GM12891 (cell line): ENCODE results near the gene ATCAY.
"Not testable (repeated sequence)": the region's sequence is repeated elsewhere in the genome, so short reads cannot be mapped to it uniquely, and the experiment has no call there.

ENCODE experiments used
- PAX5 ChIP-seq: IDR thresholded peaks from 2 replicates; pipeline ENCODE4 v1.6.1; 2011; ENCODE audit warnings: low read length, moderate library complexity, mild to moderate bottlenecking; ENCODE audit not compliant: insufficient read depth, severe bottlenecking
- POLR2A ChIP-seq: IDR thresholded peaks from 2 replicates; pipeline ENCODE4 v1.6.1; 2011; ENCODE audit warnings: low read depth, low read length, control low read depth
- POLR2AphosphoS5 ChIP-seq: IDR thresholded peaks from 2 replicates; pipeline ENCODE4 v1.6.1; 2011; ENCODE audit warnings: low read depth, low read length, control low read depth
- SPI1 ChIP-seq: IDR thresholded peaks from 2 replicates; pipeline ENCODE4 v1.6.1; 2011; ENCODE audit warnings: low read depth, low read length, control low read depth
- TAF1 ChIP-seq: IDR thresholded peaks from 2 replicates; pipeline ENCODE4 v1.6.1; 2011; ENCODE audit warnings: low read depth, low read length, control low read depth

DNA sequence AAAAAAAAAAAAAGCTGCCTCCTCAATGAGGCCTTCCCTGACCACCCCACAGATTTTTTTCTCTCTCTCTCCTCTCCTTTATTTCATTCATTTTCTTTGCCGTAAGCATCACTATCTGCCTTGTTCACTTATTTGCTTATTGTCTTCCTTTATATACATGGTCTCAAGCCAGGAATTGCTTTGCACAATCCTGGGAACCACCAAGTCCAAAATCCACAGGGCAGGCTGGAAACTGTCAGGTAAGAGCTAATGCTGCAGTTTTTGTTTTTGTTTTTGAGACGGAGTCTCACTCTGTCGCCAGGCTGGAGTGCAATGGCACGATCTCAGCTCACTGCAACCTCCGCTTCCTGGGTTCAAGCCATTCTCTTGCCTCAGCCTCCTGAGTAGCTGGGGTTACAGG lies 14.5 kb downstream of the ATCAY start:
- TF ChIP-seq POLR2A, TAF1, POLR2AphosphoS5, PAX5, SPI1: not testable (repeated sequence)
